Liver (tissue), 9 donors: ENCODE data around the gene SERPINF2. TPM values are rescaled to one million over a fixed set of nuclear protein-coding genes. Genes with fewer than 3 reads are reported as not detected.
A peak's percentile ranks its signal among the peaks of the same experiment; 100 is the strongest.

Source experiments
- DNase-seq: peaks from one replicate; pipeline ENCODE4 v3.0.0-alpha.2; 2017; ENCODE audit warnings: low spot score
- H3K27ac ChIP-seq, 2 donors: one replicate each; pipeline ENCODE4 v1.7.0; 2013; ENCODE audit warnings: inconsistent platforms in 2 of 2, low read length in 2 of 2, control low read depth in 1 of 2, low read depth in 1 of 2, mild to moderate bottlenecking in 1 of 2
- H3K27me3 ChIP-seq, 4 donors: one replicate each; pipeline versions ENCODE4 v1.6.1 to v1.7.0; 2013; ENCODE audit warnings: low read length in 3 of 4, inconsistent platforms in 1 of 4, mild to moderate bottlenecking in 1 of 4, moderate library complexity in 1 of 4; ENCODE audit not compliant: control insufficient read depth in 4 of 4, insufficient read depth in 4 of 4
- H3K36me3 ChIP-seq, 4 donors: one replicate each; pipeline versions ENCODE4 v1.6.1 to v1.7.0; 2013; ENCODE audit warnings: low read length in 3 of 4, mild to moderate bottlenecking in 3 of 4, low read depth in 1 of 4, moderate library complexity in 1 of 4; ENCODE audit not compliant: control insufficient read depth in 4 of 4, insufficient read depth in 3 of 4
- H3K4me1 ChIP-seq, 4 donors: one replicate each; pipeline versions ENCODE4 v1.6.1 to v1.7.0; 2013; ENCODE audit warnings: low read length in 3 of 4, mild to moderate bottlenecking in 3 of 4, moderate library complexity in 1 of 4; ENCODE audit not compliant: control insufficient read depth in 4 of 4, insufficient read depth in 4 of 4
- H3K4me3 ChIP-seq, 3 donors: one replicate each; pipeline versions ENCODE4 v1.6.1 to v1.7.0; 2013; ENCODE audit warnings: low read length in 3 of 3, control low read depth in 1 of 3, low read depth in 1 of 3, mild to moderate bottlenecking in 1 of 3
- H3K9ac ChIP-seq, 2 donors: one replicate each; pipeline ENCODE4 v1.7.0; 2013; ENCODE audit warnings: low read length in 2 of 2, mild to moderate bottlenecking in 2 of 2, moderate library complexity in 2 of 2, control low read depth in 1 of 2, low read depth in 1 of 2
- H3K9me3 ChIP-seq, 4 donors: one replicate each; pipeline versions ENCODE4 v1.6.1 to v1.7.0; 2013; ENCODE audit warnings: low read length in 3 of 4; ENCODE audit not compliant: control insufficient read depth in 4 of 4
- CTCF ChIP-seq: fragments of 150-350 bp; IDR thresholded peaks from 2 replicates; pipeline ENCODE4 v1.5.1; 2017; ENCODE audit warnings: improper control_type of control experiment, low read depth, low read length; ENCODE audit not compliant: missing input control
- EGR1 ChIP-seq, 2 donors: IDR thresholded peaks; 2 replicates each; pipeline ENCODE4 v1.6.1; 2016 to 2018; ENCODE audit warnings: antibody characterized with exemption in 2 of 2, low read depth in 2 of 2
- FOXA1 ChIP-seq: IDR thresholded peaks from 2 replicates; pipeline ENCODE4 v1.6.1; 2016; ENCODE audit warnings: antibody characterized with exemption
- GABPA ChIP-seq, 2 donors: IDR thresholded peaks in 1 of 2; conservative IDR thresholded peaks in 1 of 2; 2 replicates each; pipeline ENCODE4 v1.6.1; 2016; ENCODE audit warnings: antibody characterized with exemption in 2 of 2, mild to moderate bottlenecking in 1 of 2, moderate library complexity in 1 of 2
- HNF4A ChIP-seq, 2 donors: conservative IDR thresholded peaks; 2 replicates each; pipeline ENCODE4 v1.6.1; 2016; ENCODE audit warnings: antibody characterized with exemption in 2 of 2, mild to moderate bottlenecking in 2 of 2
- JUND ChIP-seq, 2 donors: IDR thresholded peaks; 2 replicates each; pipeline ENCODE4 v1.6.1; 2016; ENCODE audit warnings: antibody characterized with exemption in 2 of 2
- MAX ChIP-seq: IDR thresholded peaks from 2 replicates; pipeline ENCODE4 v1.6.1; 2016; ENCODE audit warnings: antibody characterized with exemption
- NR2F2 ChIP-seq: IDR thresholded peaks from 2 replicates; pipeline ENCODE4 v1.6.1; 2016; ENCODE audit warnings: antibody characterized with exemption
- REST ChIP-seq: IDR thresholded peaks from 2 replicates; pipeline ENCODE4 v1.6.1; 2016; ENCODE audit warnings: antibody characterized with exemption, mild to moderate bottlenecking
- RXRA ChIP-seq, 2 donors: IDR thresholded peaks; 2 replicates each; pipeline ENCODE4 v1.6.1; 2017 to 2018; ENCODE audit warnings: antibody characterized with exemption in 2 of 2, mild to moderate bottlenecking in 1 of 2
- SP1 ChIP-seq: IDR thresholded peaks from 2 replicates; pipeline ENCODE4 v1.6.1; 2018; ENCODE audit warnings: antibody characterized with exemption, mild to moderate bottlenecking
- TAF1 ChIP-seq: conservative IDR thresholded peaks from 2 replicates; pipeline ENCODE4 v1.6.1; 2016; ENCODE audit warnings: antibody characterized with exemption, mild to moderate bottlenecking
- ZBTB33 ChIP-seq: IDR thresholded peaks from 2 replicates; pipeline ENCODE4 v1.6.1; 2016; ENCODE audit warnings: antibody characterized with exemption
- WGBS: extraction: QIAGEN DNeasy Blood & Tissue Kit; methylation state at CpG from one replicate; pipeline ENCODE4 v1.1.7; 2013; 5-methylcytosine and 5-hydroxymethylcytosine counted together
- polyA plus RNA-seq, 2 donors: library from polyadenylated mRNA; stranded (reverse) in 1 of 2; unstranded in 1 of 2; fragments of 200-250 nt in 1 of 2; fragments of >200 nt in 1 of 2; fragmentation: Nextera tagmentation in 1 of 2; extraction: Ambion mirVana in 1 of 2; gene quantifications; one replicate each; pipeline versions ENCODE4 v1.2.1 to v1.2.3, GENCODE V29; 2013 to 2015
- total RNA-seq, 2 donors: library from RNA; depleted of rRNA; stranded (reverse); fragments of >200 nt; gene quantifications; one replicate each; pipeline ENCODE4 v1.2.3, GENCODE V29; 2014
- donor health status: healthy.
- donor health status: healthy.
- donor health status: healthy.
- donor health status: healthy.
- donor health status: healthy.

Gene SERPINF2
- total and polyA plus RNA-seq, 4 donors: 477 to 1,248 (median 675) TPM

- TF ChIP-seq CTCF: no peak
- no peak for TF ChIP-seq GABPA (IDR thresholded peaks at IDR 0.05 in 1 of 2, conservative IDR thresholded peaks at IDR 0.05 in 1 of 2)
- TF ChIP-seq SP1: peak; percentile 15
- TF ChIP-seq HNF4A (conservative IDR thresholded peaks at IDR 0.05): peak in 1 of 2 donors; percentile 14
- peak; percentile 17 to 51 for TF ChIP-seq RXRA (IDR thresholded peaks at IDR 0.05)
- Histone ChIP-seq H3K27ac (peak overlapping the region; percentile 79 to 82), H3K9me3 (no peaks in the 10 kb centered on the region), H3K9ac (peak overlapping the region; percentile 87 to 97), H3K36me3 (peaks cover 0 to 7% (median 4%) of the 10 kb centered on the region in 4 donors), H3K4me1 (peaks cover 5 to 49% (median 34%) of the 10 kb centered on the region in 4 donors), H3K27me3 (no peaks in the 10 kb centered on the region), H3K4me3 (peak overlapping the region; percentile 58 to 98 (median 87))
- DNase-seq: peak; percentile 69
- 39% methylated on average over 29 of the region's 29 CpGs for WGBS
Observed at GRCh38 chr17:1744551-1745512, 2.2 kb downstream of the SERPINF2 start.

- Histone ChIP-seq H3K4me3 (peak overlapping the region; percentile 58 to 98 (median 87)), H3K36me3 (peaks cover 0 to 8% (median 5%) of the 10 kb centered on the region in 4 donors), H3K9ac (no peak overlapping the region), H3K4me1 (peaks cover 8 to 53% (median 38%) of the 10 kb centered on the region in 4 donors), H3K27ac (peak overlapping the region; percentile 79 to 82), H3K27me3 (no peaks in the 10 kb centered on the region), H3K9me3 (no peaks in the 10 kb centered on the region)
- TF ChIP-seq NR2F2: peak; percentile 60
- TF ChIP-seq HNF4A (conservative IDR thresholded peaks at IDR 0.05): peak in 1 of 2 donors; percentile 13
- no peak for TF ChIP-seq CTCF
- no peak for TF ChIP-seq GABPA (IDR thresholded peaks at IDR 0.05 in 1 of 2, conservative IDR thresholded peaks at IDR 0.05 in 1 of 2)
- no peak for TF ChIP-seq SP1
- TF ChIP-seq RXRA (IDR thresholded peaks at IDR 0.05): peak in 1 of 2 donors; percentile 5
- 42% methylated on average over 12 of the region's 12 CpGs for WGBS
- no peak for DNase-seq
Observed at GRCh38 chr17:1745513-1746020, 2.9 kb downstream of the SERPINF2 start.

GRCh38 chr17:1746975-1747543 lies 4.4 kb downstream of the SERPINF2 start:
- Histone ChIP-seq H3K4me3 (peak overlapping the region in 1 of 3 donors; percentile 15), H3K9me3 (no peaks in the 10 kb centered on the region), H3K27me3 (no peaks in the 10 kb centered on the region), H3K36me3 (peaks cover 0 to 13% (median 8%) of the 10 kb centered on the region in 4 donors), H3K27ac (peak overlapping the region; percentile 75 to 78), H3K9ac (no peak overlapping the region), H3K4me1 (peaks cover 13 to 61% (median 44%) of the 10 kb centered on the region in 4 donors)
- no peak for DNase-seq
- WGBS: 35% methylated on average over 22 of the region's 22 CpGs
- peak; percentile 98 for TF ChIP-seq SP1
- peak; percentile 51 for TF ChIP-seq TAF1
- peak; percentile 88 for TF ChIP-seq MAX
- peak; percentile 50 for TF ChIP-seq ZBTB33
- peak; percentile 66 for TF ChIP-seq FOXA1
- TF ChIP-seq EGR1 (IDR thresholded peaks at IDR 0.05; ENCODE audit: low read depth in 2 of 2): peak in 1 of 2 donors; percentile 74
- peak; percentile 57 to 64 for TF ChIP-seq JUND (IDR thresholded peaks at IDR 0.05)
- peak; percentile 85 for TF ChIP-seq REST
